CD4-positive, alpha-beta T cell (primary cell): Measurements from ENCODE around the gene SSH2. TPM values are rescaled to one million over a fixed set of nuclear protein-coding genes. Genes with fewer than 3 reads are reported as not detected.
"Not testable (repeated sequence)": the region's sequence is repeated elsewhere in the genome, so short reads cannot be mapped to it uniquely, and the experiment has no call there.

Experiments used
- ATAC-seq: fragments of 200-7000 bp; cut with Tn5 transposase; one replicate; pipeline ENCODE4 v1.10.0; 2022; ENCODE audit warnings: mild to moderate bottlenecking; ENCODE audit not compliant: poor library complexity
- CTCF ChIA-PET: fragments of 350-600 bp; sonication (Branson Sonifier 250); formaldehyde crosslinking; loops from one replicate; lab custom pipeline; 2021; ENCODE audit warnings: antibody characterized with exemption, inconsistent platforms; lab: Charles Lee
- POLR2A ChIA-PET: fragments of 350-600 bp; sonication (Branson Sonifier 250); formaldehyde crosslinking; loops from one replicate; lab custom pipeline; 2021; ENCODE audit warnings: antibody characterized with exemption, inconsistent platforms; lab: Charles Lee
- DNase-seq, 14 experiments: peaks; one replicate each; pipeline ENCODE4 v3.0.0-alpha.2; 2013 to 2020; ENCODE audit warnings: mixed read lengths in 2 of 14
- H3K27ac ChIP-seq, 2 donors: one replicate each; pipeline versions ENCODE4 v1.5.1 to v1.7.0; 2013; ENCODE audit warnings: low read length in 2 of 2, low read depth in 1 of 2, mild to moderate bottlenecking in 1 of 2
- H3K27me3 ChIP-seq, 2 experiments: 1 replicate in 1 of 2; 2 replicates in 1 of 2; pipeline versions ENCODE4 v1.6.1 to v1.7.0; 2013; ENCODE audit warnings: low read length in 2 of 2, control low read depth in 1 of 2, mild to moderate bottlenecking in 1 of 2, moderate library complexity in 1 of 2; ENCODE audit not compliant: insufficient read depth in 2 of 2, control insufficient read depth in 1 of 2
- H3K36me3 ChIP-seq: one replicate; pipeline ENCODE4 v1.6.1; 2013; ENCODE audit warnings: low read length, control low read depth; ENCODE audit not compliant: insufficient read depth
- H3K4me1 ChIP-seq: one replicate; pipeline ENCODE4 v1.6.1; 2013; ENCODE audit warnings: low read length, control low read depth; ENCODE audit not compliant: insufficient read depth
- H3K4me3 ChIP-seq: one replicate; pipeline ENCODE4 v1.5.1; 2013; ENCODE audit warnings: mild to moderate bottlenecking, low read length, moderate library complexity
- H3K9me3 ChIP-seq, 2 experiments: 1 replicate in 1 of 2; 2 replicates in 1 of 2; pipeline versions ENCODE4 v1.6.1 to v1.7.0; 2013; ENCODE audit warnings: low read length in 2 of 2, mild to moderate bottlenecking in 2 of 2, control low read depth in 1 of 2, moderate library complexity in 1 of 2; ENCODE audit not compliant: control insufficient read depth in 1 of 2, insufficient read depth in 1 of 2
- H3K27ac Mint-ChIP-seq: one replicate; pipeline ENCODE4 v1.8.0; 2020; ENCODE audit warnings: mixed read lengths
- H3K27me3 Mint-ChIP-seq: one replicate; pipeline ENCODE4 v1.8.0; 2021; ENCODE audit warnings: mixed read lengths
- H3K36me3 Mint-ChIP-seq: one replicate; pipeline ENCODE4 v1.8.0; 2021; ENCODE audit warnings: low read depth, mixed read lengths
- H3K4me1 Mint-ChIP-seq: one replicate; pipeline ENCODE4 v1.8.0; 2021; ENCODE audit warnings: low read depth, mixed read lengths
- H3K4me3 Mint-ChIP-seq: one replicate; pipeline ENCODE4 v1.8.0; 2020; ENCODE audit warnings: mild to moderate bottlenecking, mixed read lengths
- H3K9me3 Mint-ChIP-seq: one replicate; pipeline ENCODE4 v1.8.0; 2020; ENCODE audit warnings: mixed read lengths
- CTCF ChIP-seq: fragments of 200-600 bp; IDR thresholded peaks from one replicate; pipeline ENCODE4 v1.8.0; 2022; ENCODE audit warnings: antibody characterized with exemption, mild to moderate bottlenecking
- intact Hi-C, 2 experiments: fragments of 100-400 bp; cut with DNase I in 1 of 2; cut with micrococcal nuclease in 1 of 2; formaldehyde crosslinking; loops; one replicate each; pipeline versions ENCODE4 v1.15.1 to v1.9.0; 2023 to 2025; cut with DNase I, micrococcal nuclease
- total RNA-seq, 174 experiments: library from RNA in 2 of 174; stranded (reverse) in 2 of 174; gene quantifications; one replicate each; pipeline ENCODE4 v1.2.3 and lab custom pipeline; 2021 to 2026

The SSH2 gene
- total RNA-seq, 2 experiments from 2014 or later, result 73.4 to 81.5 TPM

GRCh38 chr17:29864615-29865014 lies 65.4 kb downstream of the SSH2 start:
- Histone ChIP-seq H3K27me3 (no peaks in the 10 kb centered on the region), H3K27ac (no peak overlapping the region), H3K9me3 (no peaks in the 10 kb centered on the region), H3K4me3 (no peak overlapping the region), H3K4me1 (no peaks in the 10 kb centered on the region), H3K36me3 (no peaks in the 10 kb centered on the region)
- Mint-ChIP-seq H3K9me3 (no peaks in the 10 kb centered on the region), H3K4me1 (peaks cover 41% of the 10 kb centered on the region), H3K4me3 (no peak overlapping the region), H3K27ac (no peak overlapping the region), H3K36me3 (no peaks in the 10 kb centered on the region), H3K27me3 (no peaks in the 10 kb centered on the region)
- DNase-seq (no peak), ATAC-seq (no peak)
- CTCF ChIA-PET, result interaction anchor here (0.6 to 1.7 kb wide), 3 partner anchors 11 to 57 kb away, joined by 3 to 5 read pairs (median 3); no protein-coding TSS in a partner anchor
- no peak for TF ChIP-seq CTCF
- POLR2A ChIA-PET, result no interaction called here
- intact Hi-C loops, result loop anchor here in 1 of 2 experiments (10.0 kb wide), 1 partner anchor 70 kb away; the partner anchor contains the start of gene SSH2

- POLR2A ChIA-PET, H3K27ac Mint-ChIP-seq, H3K27me3 ChIP-seq, H3K4me1 ChIP-seq, H3K27me3 Mint-ChIP-seq, H3K4me3 ChIP-seq, H3K36me3 Mint-ChIP-seq, H3K27ac ChIP-seq, H3K36me3 ChIP-seq, H3K9me3 Mint-ChIP-seq, H3K9me3 ChIP-seq, H3K4me3 Mint-ChIP-seq, ATAC-seq, DNase-seq: not testable (repeated sequence)
- CTCF ChIA-PET, result interaction anchor here (0.9 to 1.7 kb wide), 2 partner anchors 29 to 56 kb away, joined by 3 read pairs; no protein-coding TSS in a partner anchor
- intact Hi-C loops, result loop anchor here in 1 of 2 experiments (10.0 kb wide), 1 partner anchor 71 kb away; the partner anchor contains the start of gene SSH2
- H3K4me1 Mint-ChIP-seq, result peaks cover 36% of the 10 kb centered on the region
Observed at GRCh38 chr17:29864123-29864522, 65.9 kb downstream of the SSH2 start.

GRCh38 chr17:29862951-29863350 lies 67.1 kb downstream of the SSH2 start:
- Mint-ChIP-seq H3K4me1 (peaks cover 33% of the 10 kb centered on the region), H3K27me3 (no peaks in the 10 kb centered on the region), H3K27ac (no peak overlapping the region), H3K36me3 (peaks cover 2% of the 10 kb centered on the region), H3K4me3 (no peak overlapping the region), H3K9me3 (no peaks in the 10 kb centered on the region)
- POLR2A ChIA-PET, result interaction anchor here (0.7 kb wide), 1 partner anchor 182 kb away, joined by 3 read pairs; no protein-coding TSS in a partner anchor
- ATAC-seq (no peak), DNase-seq (no peak)
- TF ChIP-seq CTCF, result no peak
- intact Hi-C loops, result loop anchor here in 1 of 2 experiments (10.0 kb wide), 1 partner anchor 72 kb away; the partner anchor contains the start of gene SSH2
- Histone ChIP-seq H3K4me1 (no peaks in the 10 kb centered on the region), H3K36me3 (no peaks in the 10 kb centered on the region), H3K27ac (no peak overlapping the region), H3K9me3 (no peaks in the 10 kb centered on the region), H3K27me3 (no peaks in the 10 kb centered on the region), H3K4me3 (no peak overlapping the region)
- CTCF ChIA-PET, result interaction anchor here (0.6 kb wide), 1 partner anchor 68 kb away, joined by 3 read pairs; no protein-coding TSS in a partner anchor
